Measurements from ENCODE around the gene RAP1GAP2.

GRCh38 chr17:2801841-2802240 lies 5.6 kb downstream of the RAP1GAP2 start:
- TF ChIP-seq POLR2AphosphoS5 (IDR thresholded peaks at IDR 0.05) (no peak), CTCF (IDR thresholded peaks at IDR 0.05) (no peak), POLR2A (IDR thresholded peaks at IDR 0.05) (no peak), EP300 (IDR thresholded peaks at IDR 0.05) (no peak)
